PC-3 (cell line): ENCODE measurements around the gene PTGS2. TPM values are rescaled to one million over a fixed set of nuclear protein-coding genes. Genes with fewer than 3 reads are reported as not detected.

ENCODE experiments used
- ATAC-seq: fragments of 200-7000 bp; cut with Tn5 transposase; 2 replicates; pipeline ENCODE4 v1.9.1; 2020; ENCODE audit warnings: mild to moderate bottlenecking, moderate library complexity
- BruUV-seq: library from RNA; stranded (reverse); fragments of 400-500 nt; replicated peaks from 2 replicates; lab custom pipeline; 2021; lab: Mats Ljungman, UMichigan
- CTCF ChIA-PET: fragments of 300-600 bp; sonication (Branson Sonifier 250); formaldehyde crosslinking; loops from one replicate; lab custom pipeline; 2022; ENCODE audit warnings: antibody characterized with exemption; lab: Charles Lee
- POLR2A ChIA-PET: fragments of 300-600 bp; sonication (Branson Sonifier 250); formaldehyde crosslinking; loops from one replicate; lab custom pipeline; 2022; ENCODE audit warnings: antibody characterized with exemption; ENCODE audit not compliant: unreplicated experiment; lab: Charles Lee
- DNase-seq: peaks from one replicate; pipeline ENCODE4 v3.0.0-alpha.2; 2015
- H2AFZ ChIP-seq: fragments of 300-600 bp; sonication (generic); 2 replicates; pipeline ENCODE4 v1.6.0; 2016; ENCODE audit warnings: antibody characterized with exemption, low read length
- H3F3A ChIP-seq: fragments of 300-600 bp; sonication (generic); one replicate; pipeline ENCODE4 v1.6.0; 2017; ENCODE audit warnings: antibody characterized with exemption, low read length, control low read depth, mild to moderate bottlenecking; ENCODE audit not compliant: unreplicated experiment
- H3K27ac ChIP-seq: fragments of 300-600 bp; sonication (generic); 2 replicates; pipeline ENCODE4 v1.5.1; 2016; ENCODE audit warnings: mild to moderate bottlenecking, low read length
- H3K27me3 ChIP-seq: fragments of 300-600 bp; sonication (generic); 2 replicates; pipeline ENCODE4 v1.6.1; 2016; ENCODE audit warnings: low read length, mixed read lengths
- H3K36me3 ChIP-seq: fragments of 300-600 bp; sonication (generic); 2 replicates; pipeline ENCODE4 v1.6.1; 2016; ENCODE audit warnings: low read depth, mixed run types, low read length, mixed read lengths
- H3K4me1 ChIP-seq: fragments of 300-600 bp; sonication (generic); 2 replicates; pipeline ENCODE4 v1.5.1; 2016; ENCODE audit warnings: low read length; ENCODE audit not compliant: insufficient read depth
- H3K4me2 ChIP-seq: fragments of 300-600 bp; sonication (generic); 2 replicates; pipeline ENCODE4 v1.6.0; 2016; ENCODE audit warnings: low read length
- H3K4me3 ChIP-seq: fragments of 300-600 bp; sonication (generic); 2 replicates; pipeline ENCODE4 v1.5.1; 2016; ENCODE audit warnings: mild to moderate bottlenecking, low read length, mixed read lengths
- H3K79me2 ChIP-seq: fragments of 300-600 bp; sonication (generic); 2 replicates; pipeline ENCODE4 v1.6.1; 2017; ENCODE audit warnings: low read length, mixed read lengths
- H3K9ac ChIP-seq: fragments of 300-600 bp; sonication (generic); 2 replicates; pipeline ENCODE4 v1.6.0; 2016; ENCODE audit warnings: mild to moderate bottlenecking, low read length
- H3K9me2 ChIP-seq: fragments of 300-600 bp; sonication (generic); replicated peaks from 2 replicates; pipeline ENCODE4 v1.6.1; 2016; ENCODE audit warnings: mixed run types, low read length, mixed read lengths
- H3K9me3 ChIP-seq: fragments of 300-600 bp; sonication (generic); 2 replicates; pipeline ENCODE4 v1.6.1; 2016; ENCODE audit warnings: low read length, mixed read lengths
- H4K20me1 ChIP-seq: fragments of 300-600 bp; sonication (generic); 2 replicates; pipeline ENCODE4 v1.6.1; 2016; ENCODE audit warnings: low read length, mixed read lengths
- EZH2 ChIP-seq: fragments of 300-600 bp; sonication (generic); IDR thresholded peaks from one replicate; pipeline ENCODE4 v1.6.1; 2017; ENCODE audit warnings: antibody characterized with exemption, mild to moderate bottlenecking, low read length; ENCODE audit not compliant: unreplicated experiment
- intact Hi-C: fragments of 100-400 bp; cut with micrococcal nuclease; formaldehyde crosslinking; loops from 2 replicates; pipeline ENCODE4 v1.9.0; 2023
- total RNA-seq: library from RNA; depleted of rRNA; stranded (reverse); fragments of >200 nt; gene quantifications from 2 replicates; pipeline ENCODE4 v1.2.3, GENCODE V29; 2014; rRNA removed

The PTGS2 gene
- total RNA-seq, 1 experiment from 2014 or later, result 7.9 TPM

DNA sequence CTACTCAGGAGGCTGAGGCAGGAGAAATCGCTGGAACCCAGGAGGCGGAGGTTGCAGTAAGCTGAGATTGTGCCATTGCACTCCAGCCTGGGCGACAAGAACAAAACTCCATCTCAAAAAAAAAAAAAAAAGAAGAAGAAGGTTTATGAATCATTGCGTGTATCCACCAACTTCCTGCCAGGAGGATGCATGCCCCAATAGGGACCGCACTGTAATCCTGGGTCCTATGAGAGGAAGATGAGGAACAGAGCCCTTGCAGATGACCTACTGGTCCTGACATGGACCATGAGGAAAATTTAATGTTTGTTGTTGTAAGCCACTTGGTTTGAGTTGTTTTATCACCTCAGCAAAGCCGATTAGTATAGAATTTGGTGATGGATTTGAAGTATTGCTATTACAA lies 56.7 kb downstream of the PTGS2 start:
- ChIA-PET CTCF (no interaction called here), POLR2A (no interaction called here)
- Histone ChIP-seq H3K27ac (no peak overlapping the region), H3K4me2 (no peak overlapping the region), H3K9me3 (no peaks in the 10 kb centered on the region), H3K36me3 (no peaks in the 10 kb centered on the region), H3K4me3 (no peak overlapping the region), H3K9ac (no peak overlapping the region), H3K9me2 (no peaks in the 10 kb centered on the region), H3K27me3 (no peaks in the 10 kb centered on the region), H3K79me2 (no peaks in the 10 kb centered on the region), H3F3A (no peaks in the 10 kb centered on the region), H2AFZ (no peak overlapping the region), H3K4me1 (peaks cover 4% of the 10 kb centered on the region), H4K20me1 (no peaks in the 10 kb centered on the region)
- DNase-seq, result no peak
- TF ChIP-seq EZH2, result no peak
- no peak for ATAC-seq
- BruUV-seq, result no TSS peak
- intact Hi-C loops, result no loop called here

Other genes with a start within 250 kb of the PTGS2 start
- gene PDC, start 219.3 kb downstream of the PTGS2 start, total RNA-seq, result not detected in 2 replicates
- gene PLA2G4A, start 148.5 kb upstream of the PTGS2 start, total RNA-seq, result 1.3 and 2.3 TPM in 2 replicates